Astrocyte (in vitro differentiated cells and primary cell): ENCODE results near the gene GCNT2. TPM values are rescaled to one million over a fixed set of nuclear protein-coding genes. Genes with fewer than 3 reads are reported as not detected.

Source experiments
- DNase-seq: peaks from one replicate; pipeline ENCODE4 v3.0.0-alpha.2; 2010; ENCODE audit warnings: low read depth
- FAIRE-seq: peaks from 2 replicates; lab custom pipeline; 2011; peaks lifted over from hg19 to GRCh38; lab: Jason Lieb, UNC
- H2AFZ ChIP-seq: 2 replicates; pipeline ENCODE4 v1.6.0; 2012; ENCODE audit warnings: low read depth, low read length, inconsistent platforms
- H3K27ac ChIP-seq: 2 replicates; pipeline ENCODE4 v1.5.1; 2011; ENCODE audit warnings: low read depth, low read length, inconsistent platforms
- H3K27me3 ChIP-seq: 2 replicates; pipeline ENCODE4 v1.6.0; 2011; ENCODE audit warnings: low read length, inconsistent platforms; ENCODE audit not compliant: insufficient read depth
- H3K36me3 ChIP-seq: 2 replicates; pipeline ENCODE4 v1.5.1; 2011; ENCODE audit warnings: low read length, inconsistent platforms; ENCODE audit not compliant: insufficient read depth
- H3K4me1 ChIP-seq: 2 replicates; pipeline ENCODE4 v1.5.1; 2011; ENCODE audit warnings: low read length, inconsistent platforms; ENCODE audit not compliant: insufficient read depth
- H3K4me2 ChIP-seq: 2 replicates; pipeline ENCODE4 v1.6.0; 2012; ENCODE audit warnings: low read length, inconsistent platforms
- H3K4me3 ChIP-seq: 2 replicates; pipeline ENCODE4 v1.5.1; 2011; ENCODE audit warnings: low read depth, mild to moderate bottlenecking, low read length, inconsistent platforms; ENCODE audit not compliant: insufficient read depth
- H3K79me2 ChIP-seq: 2 replicates; pipeline ENCODE4 v1.6.0; 2012; ENCODE audit warnings: mild to moderate bottlenecking, low read length, inconsistent platforms; ENCODE audit not compliant: insufficient read depth
- H3K9ac ChIP-seq: 2 replicates; pipeline ENCODE4 v1.6.0; 2012; ENCODE audit warnings: mild to moderate bottlenecking, low read length, inconsistent platforms
- H3K9me3 ChIP-seq: 2 replicates; pipeline ENCODE4 v1.5.1; 2012; ENCODE audit warnings: low read depth, mild to moderate bottlenecking, low read length, inconsistent platforms; ENCODE audit not compliant: insufficient read depth
- H4K20me1 ChIP-seq: 2 replicates; pipeline ENCODE4 v1.6.0; 2012; ENCODE audit warnings: low read length, inconsistent platforms; ENCODE audit not compliant: insufficient read depth
- H3K27ac Mint-ChIP-seq: one replicate; pipeline ENCODE4 v1.8.0; 2021; ENCODE audit warnings: mild to moderate bottlenecking, mixed read lengths; ENCODE audit not compliant: unreplicated experiment
- H3K27me3 Mint-ChIP-seq: one replicate; pipeline ENCODE4 v1.8.0; 2021; ENCODE audit warnings: low read depth, mixed read lengths; ENCODE audit not compliant: unreplicated experiment
- H3K36me3 Mint-ChIP-seq: one replicate; pipeline ENCODE4 v1.8.0; 2021; ENCODE audit warnings: low read depth, mixed read lengths; ENCODE audit not compliant: unreplicated experiment
- H3K4me1 Mint-ChIP-seq: one replicate; pipeline ENCODE4 v1.8.0; 2021; ENCODE audit warnings: low read depth, mixed read lengths; ENCODE audit not compliant: unreplicated experiment
- H3K4me3 Mint-ChIP-seq: one replicate; pipeline ENCODE4 v1.8.0; 2021; ENCODE audit warnings: mild to moderate bottlenecking, moderate library complexity, mixed read lengths; ENCODE audit not compliant: unreplicated experiment
- H3K9me3 Mint-ChIP-seq: one replicate; pipeline ENCODE4 v1.8.0; 2021; ENCODE audit warnings: mild to moderate bottlenecking, mixed read lengths; ENCODE audit not compliant: unreplicated experiment
- EZH2 ChIP-seq: IDR thresholded peaks from 2 replicates; pipeline ENCODE4 v1.6.1; 2012; ENCODE audit warnings: mild to moderate bottlenecking, low read length, inconsistent platforms; ENCODE audit not compliant: insufficient read depth
- total RNA-seq: library from RNA; stranded (reverse); gene quantifications from 2 replicates; pipeline ENCODE4 v1.2.1, GENCODE V29; 2021
- TF ChIP-seq, protein P1 (sequence below): IDR thresholded peaks from 2 replicates; pipeline ENCODE4 v1.5.1; 2011; ENCODE audit warnings: low read depth, mild to moderate bottlenecking, inconsistent platforms, low read length, moderate library complexity; ENCODE audit not compliant: insufficient read depth

The GCNT2 gene
- total RNA-seq, 1 donor from 2014 or later, result 14.8 TPM

DNA sequence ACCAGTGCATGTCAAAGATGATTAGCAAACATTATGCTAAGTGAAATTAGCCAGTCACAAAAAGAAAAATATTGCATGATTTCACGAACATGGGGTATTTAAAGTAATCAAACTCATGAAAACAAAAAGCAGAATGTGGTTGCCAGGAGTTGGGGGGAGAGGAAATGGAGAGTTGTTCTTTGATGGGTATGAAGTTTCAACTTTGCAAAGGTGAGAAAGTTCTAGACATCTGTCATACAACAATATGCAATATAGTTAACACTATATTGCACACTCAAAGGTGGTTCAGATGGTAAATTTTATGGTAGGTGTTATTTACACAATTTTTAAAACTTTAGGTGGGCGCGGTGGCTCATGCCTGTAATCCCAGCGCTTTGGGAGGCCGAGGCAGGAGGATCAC lies 13.4 kb upstream of the GCNT2 start:
- no peak overlapping the region for H3K27ac Mint-ChIP-seq
- no peaks in the 10 kb centered on the region for H3K36me3 Mint-ChIP-seq
- H4K20me1 ChIP-seq, result no peaks in the 10 kb centered on the region
- peaks cover 1% of the 10 kb centered on the region for H3K27me3 Mint-ChIP-seq
- FAIRE-seq, result no peak
- H3K4me3 Mint-ChIP-seq, result no peak overlapping the region
- H3K27me3 ChIP-seq, result no peaks in the 10 kb centered on the region
- H3K36me3 ChIP-seq, result no peaks in the 10 kb centered on the region
- H3K9me3 ChIP-seq, result no peaks in the 10 kb centered on the region
- H3K9ac ChIP-seq, result no peak overlapping the region
- H3K4me1 Mint-ChIP-seq, result peaks cover 8% of the 10 kb centered on the region
- peaks cover 4% of the 10 kb centered on the region for H3K4me1 ChIP-seq
- no peak overlapping the region for H3K27ac ChIP-seq
- no peaks in the 10 kb centered on the region for H3K79me2 ChIP-seq
- H3K4me2 ChIP-seq, result no peak overlapping the region
- H2AFZ ChIP-seq, result no peak overlapping the region
- TF ChIP-seq, protein P1, sequence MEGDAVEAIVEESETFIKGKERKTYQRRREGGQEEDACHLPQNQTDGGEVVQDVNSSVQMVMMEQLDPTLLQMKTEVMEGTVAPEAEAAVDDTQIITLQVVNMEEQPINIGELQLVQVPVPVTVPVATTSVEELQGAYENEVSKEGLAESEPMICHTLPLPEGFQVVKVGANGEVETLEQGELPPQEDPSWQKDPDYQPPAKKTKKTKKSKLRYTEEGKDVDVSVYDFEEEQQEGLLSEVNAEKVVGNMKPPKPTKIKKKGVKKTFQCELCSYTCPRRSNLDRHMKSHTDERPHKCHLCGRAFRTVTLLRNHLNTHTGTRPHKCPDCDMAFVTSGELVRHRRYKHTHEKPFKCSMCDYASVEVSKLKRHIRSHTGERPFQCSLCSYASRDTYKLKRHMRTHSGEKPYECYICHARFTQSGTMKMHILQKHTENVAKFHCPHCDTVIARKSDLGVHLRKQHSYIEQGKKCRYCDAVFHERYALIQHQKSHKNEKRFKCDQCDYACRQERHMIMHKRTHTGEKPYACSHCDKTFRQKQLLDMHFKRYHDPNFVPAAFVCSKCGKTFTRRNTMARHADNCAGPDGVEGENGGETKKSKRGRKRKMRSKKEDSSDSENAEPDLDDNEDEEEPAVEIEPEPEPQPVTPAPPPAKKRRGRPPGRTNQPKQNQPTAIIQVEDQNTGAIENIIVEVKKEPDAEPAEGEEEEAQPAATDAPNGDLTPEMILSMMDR, result no peak
- no peak for TF ChIP-seq EZH2
- no peak for DNase-seq
- no peak overlapping the region for H3K4me3 ChIP-seq
- no peaks in the 10 kb centered on the region for H3K9me3 Mint-ChIP-seq

DNA sequence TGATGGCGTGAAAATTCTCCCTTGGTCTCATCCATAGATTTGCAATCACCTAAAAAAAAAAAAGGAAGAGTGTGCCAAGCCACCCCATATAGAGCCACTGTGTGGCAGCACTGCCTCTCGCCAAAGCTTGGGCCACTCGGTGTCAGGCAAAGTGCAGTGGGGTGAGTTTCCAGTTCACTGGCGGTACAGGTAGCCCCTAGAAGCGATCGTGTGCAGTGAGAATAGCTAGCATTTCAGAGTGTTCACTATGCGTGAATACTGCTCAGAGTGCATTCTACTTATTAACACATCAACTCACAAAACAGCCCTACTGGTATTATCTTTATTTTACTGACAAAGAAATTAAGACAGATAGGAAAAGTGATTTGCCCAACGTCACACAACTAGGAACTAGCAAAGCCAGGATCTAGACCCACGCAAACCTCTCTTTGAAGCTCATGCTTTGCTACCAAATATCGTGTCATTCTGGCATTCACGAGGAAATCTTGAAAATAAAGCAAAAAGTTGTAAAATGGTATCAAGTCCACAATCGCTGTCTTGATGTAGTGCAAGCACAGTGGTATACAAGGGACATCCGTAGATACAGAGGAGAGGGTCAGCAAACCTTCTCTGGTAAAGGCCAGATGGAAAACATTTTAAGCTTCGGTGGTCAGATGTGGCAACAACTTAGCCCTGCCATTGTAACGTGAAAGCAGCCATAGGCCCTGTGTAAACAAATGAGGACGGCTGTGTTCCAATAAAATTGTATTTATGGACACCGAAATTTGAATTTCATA lies 10.4 kb upstream of the GCNT2 start:
- H3K9me3 Mint-ChIP-seq, result no peaks in the 10 kb centered on the region
- Histone ChIP-seq H3K4me2 (peak overlapping the region; percentile 34), H3K27ac (no peak overlapping the region), H3K79me2 (no peaks in the 10 kb centered on the region), H3K27me3 (no peaks in the 10 kb centered on the region), H4K20me1 (no peaks in the 10 kb centered on the region), H3K9me3 (no peaks in the 10 kb centered on the region), H3K4me3 (no peak overlapping the region), H2AFZ (no peak overlapping the region), H3K36me3 (no peaks in the 10 kb centered on the region), H3K4me1 (peaks cover 4% of the 10 kb centered on the region), H3K9ac (no peak overlapping the region)
- H3K4me3 Mint-ChIP-seq, result no peak overlapping the region
- H3K4me1 Mint-ChIP-seq, result peaks cover 8% of the 10 kb centered on the region
- no peak overlapping the region for H3K27ac Mint-ChIP-seq
- FAIRE-seq (no peak), DNase-seq (no peak)
- H3K36me3 Mint-ChIP-seq, result no peaks in the 10 kb centered on the region
- TF ChIP-seq, protein P1, result peak; percentile 52
- TF ChIP-seq EZH2, result no peak
- H3K27me3 Mint-ChIP-seq, result no peaks in the 10 kb centered on the region

DNA sequence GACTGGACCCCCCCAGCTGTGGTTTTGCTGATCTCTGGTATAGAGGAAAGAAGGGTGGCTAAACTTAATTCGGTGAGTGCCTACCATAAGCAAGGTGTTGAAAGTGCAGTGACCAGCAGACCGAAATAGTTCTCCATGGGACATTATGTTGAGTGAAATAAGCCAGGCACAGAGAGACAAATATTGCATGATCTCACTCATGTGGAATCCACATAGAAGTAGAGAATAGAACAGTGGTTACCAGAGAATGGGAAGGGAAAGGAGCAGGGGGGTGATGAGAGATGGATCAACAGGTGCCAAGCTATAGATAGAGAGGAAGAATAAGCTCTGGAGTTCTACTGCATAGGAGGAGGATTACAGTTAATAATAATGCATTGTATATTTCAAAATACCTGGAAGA lies 9.7 kb upstream of the GCNT2 start:
- no peaks in the 10 kb centered on the region for H3K9me3 Mint-ChIP-seq
- Histone ChIP-seq H3K4me3 (no peak overlapping the region), H3K9me3 (no peaks in the 10 kb centered on the region), H4K20me1 (no peaks in the 10 kb centered on the region), H2AFZ (no peak overlapping the region), H3K36me3 (no peaks in the 10 kb centered on the region), H3K27me3 (no peaks in the 10 kb centered on the region), H3K9ac (no peak overlapping the region), H3K79me2 (no peaks in the 10 kb centered on the region), H3K27ac (no peak overlapping the region), H3K4me2 (no peak overlapping the region), H3K4me1 (peaks cover 4% of the 10 kb centered on the region)
- no peaks in the 10 kb centered on the region for H3K27me3 Mint-ChIP-seq
- TF ChIP-seq, protein P1, result no peak
- TF ChIP-seq EZH2, result no peak
- no peak overlapping the region for H3K27ac Mint-ChIP-seq
- peaks cover 8% of the 10 kb centered on the region for H3K4me1 Mint-ChIP-seq
- FAIRE-seq (no peak), DNase-seq (no peak)
- no peak overlapping the region for H3K4me3 Mint-ChIP-seq
- no peaks in the 10 kb centered on the region for H3K36me3 Mint-ChIP-seq
